H1 (cell line): ENCODE data around the gene PCF11. TPM values are rescaled to one million over a fixed set of nuclear protein-coding genes. Genes with fewer than 3 reads are reported as not detected.

Source experiments
- CTCF ChIA-PET: fragments of 300-600 bp; sonication (Branson Sonifier 250); formaldehyde crosslinking; loops from one replicate; lab custom pipeline; 2021; ENCODE audit not compliant: partially characterized antibody; lab: Charles Lee
- POLR2A ChIA-PET: fragments of 300-600 bp; sonication (Branson Sonifier 250); formaldehyde crosslinking; loops from one replicate; lab custom pipeline; 2021; ENCODE audit warnings: inconsistent platforms; ENCODE audit not compliant: partially characterized antibody; lab: Charles Lee
- DNase-seq, 2 experiments: peaks; one replicate each; pipeline versions ENCODE4 v3.0.0 to v3.0.0-alpha.2; 2010 to 2022; ENCODE audit warnings: low spot score in 2 of 2, low read depth in 1 of 2, mixed read lengths in 1 of 2
- FAIRE-seq: peaks from 2 replicates; lab custom pipeline; 2011; peaks lifted over from hg19 to GRCh38; lab: Jason Lieb, UNC
- H2AFZ ChIP-seq: 2 replicates; pipeline ENCODE4 v1.8.1; 2012; ENCODE audit warnings: low read length, inconsistent platforms
- H2AK5ac ChIP-seq: 2 replicates; pipeline ENCODE4 v1.6.1; 2013; ENCODE audit warnings: low read depth, low read length
- H2BK120ac ChIP-seq: replicated peaks from 2 replicates; pipeline ENCODE3; 2013; ENCODE audit warnings: low read depth, low read length, inconsistent platforms
- H2BK12ac ChIP-seq: 2 replicates; pipeline ENCODE4 v1.6.1; 2013; ENCODE audit warnings: low read depth, low read length
- H2BK15ac ChIP-seq: 2 replicates; pipeline ENCODE4 v1.6.1; 2013; ENCODE audit warnings: low read length
- H2BK20ac ChIP-seq: 2 replicates; pipeline ENCODE4 v1.6.1; 2013; ENCODE audit warnings: low read length
- H2BK5ac ChIP-seq: 2 replicates; pipeline ENCODE4 v1.6.1; 2013; ENCODE audit warnings: low read depth, low read length
- H3K14ac ChIP-seq: 2 replicates; pipeline ENCODE4 v1.6.1; 2013; ENCODE audit warnings: inconsistent platforms; ENCODE audit not compliant: insufficient read length
- H3K18ac ChIP-seq: 2 replicates; pipeline ENCODE4 v1.6.1; 2013; ENCODE audit warnings: low read length; ENCODE audit errors: extremely low read depth
- H3K23ac ChIP-seq: 2 replicates; pipeline ENCODE4 v1.6.1; 2013; ENCODE audit warnings: inconsistent platforms; ENCODE audit not compliant: insufficient read length
- H3K23me2 ChIP-seq: 2 replicates; pipeline ENCODE4 v1.6.1; 2013; ENCODE audit warnings: low read depth, low read length
- H3K27ac ChIP-seq: 2 replicates; pipeline ENCODE4 v1.6.1; 2011; ENCODE audit warnings: low read depth, low read length, inconsistent platforms
- H3K27me3 ChIP-seq, 4 experiments: replicated peaks in 1 of 4; 1 replicate in 1 of 4; 2 replicates in 3 of 4; pipeline versions ENCODE4 v1.6.1 to v1.8.1; 2011 to 2013; ENCODE audit warnings: low read length in 3 of 4, mild to moderate bottlenecking in 3 of 4, inconsistent platforms in 2 of 4, mixed read lengths in 2 of 4, moderate library complexity in 1 of 4; ENCODE audit not compliant: control insufficient read depth in 3 of 4, insufficient read depth in 3 of 4; ENCODE audit errors: extremely low read depth in 1 of 4
- H3K36me3 ChIP-seq, 4 experiments: 2 replicates each; pipeline versions ENCODE4 v1.6.1 to v1.8.1; 2011 to 2013; ENCODE audit warnings: mild to moderate bottlenecking in 4 of 4, low read length in 3 of 4, moderate library complexity in 2 of 4, control low read depth in 1 of 4, inconsistent platforms in 1 of 4; ENCODE audit not compliant: insufficient read depth in 4 of 4, control insufficient read depth in 2 of 4
- H3K4ac ChIP-seq: replicated peaks from 2 replicates; pipeline ENCODE3; 2013; ENCODE audit warnings: low read length, low read depth, mixed read lengths, inconsistent platforms; ENCODE audit not compliant: insufficient read length
- H3K4me1 ChIP-seq, 4 experiments: replicated peaks in 1 of 4; 1 replicate in 1 of 4; 2 replicates in 3 of 4; pipeline versions ENCODE4 v1.6.1 to v1.8.1; 2011 to 2013; ENCODE audit warnings: low read length in 3 of 4, inconsistent platforms in 2 of 4, mixed read lengths in 1 of 4; ENCODE audit not compliant: insufficient read depth in 4 of 4, control insufficient read depth in 3 of 4
- H3K4me2 ChIP-seq, 2 experiments: 2 replicates each; pipeline versions ENCODE4 v1.6.1 to v1.8.1; 2011 to 2013; ENCODE audit warnings: low read depth in 2 of 2, low read length in 2 of 2, control low read depth in 1 of 2, inconsistent platforms in 1 of 2, mild to moderate bottlenecking in 1 of 2; ENCODE audit not compliant: insufficient read depth in 1 of 2
- H3K4me3 ChIP-seq, 4 experiments: fragments of 200-600, 300-600 bp in 1 of 4; sonication (generic), shearing (Covaris generic), sonication (Bioruptor Twin) in 1 of 4; 2 replicates each; pipeline versions ENCODE4 v1.5.1 to v1.8.1; 2011 to 2016; ENCODE audit warnings: low read length in 4 of 4, low read depth in 3 of 4, control low read depth in 2 of 4, inconsistent platforms in 2 of 4, mild to moderate bottlenecking in 2 of 4, mixed read lengths in 1 of 4, moderate library complexity in 1 of 4; ENCODE audit not compliant: insufficient read depth in 2 of 4; ENCODE audit errors: extremely low read depth in 1 of 4
- H3K56ac ChIP-seq: replicated peaks from 2 replicates; pipeline ENCODE3; 2013; ENCODE audit warnings: low read depth, mild to moderate bottlenecking, mixed read lengths, low read length, inconsistent platforms; ENCODE audit not compliant: insufficient read length
- H3K79me1 ChIP-seq: 2 replicates; pipeline ENCODE4 v1.6.1; 2013; ENCODE audit warnings: low read depth, low read length, control low read depth
- H3K79me2 ChIP-seq, 2 experiments: 2 replicates each; pipeline versions ENCODE4 v1.6.1 to v1.8.1; 2012 to 2013; ENCODE audit warnings: low read length in 2 of 2, mild to moderate bottlenecking in 2 of 2, inconsistent platforms in 1 of 2; ENCODE audit not compliant: insufficient read depth in 2 of 2, control insufficient read depth in 1 of 2
- H3K9ac ChIP-seq, 4 experiments: replicated peaks in 1 of 4; 1 replicate in 1 of 4; 2 replicates in 3 of 4; pipeline versions ENCODE4 v1.6.1 to v1.8.1; 2011 to 2013; ENCODE audit warnings: low read depth in 3 of 4, low read length in 3 of 4, control low read depth in 2 of 4, mild to moderate bottlenecking in 2 of 4, moderate library complexity in 2 of 4, inconsistent platforms in 1 of 4; ENCODE audit errors: extremely low read depth in 1 of 4
- H3K9me3 ChIP-seq, 2 experiments: 2 replicates each; pipeline versions ENCODE4 v1.6.1 to v1.8.1; 2012 to 2013; ENCODE audit warnings: mild to moderate bottlenecking in 2 of 2, moderate library complexity in 2 of 2, control low read depth in 1 of 2, inconsistent platforms in 1 of 2, low read depth in 1 of 2, low read length in 1 of 2, mixed read lengths in 1 of 2; ENCODE audit not compliant: insufficient read depth in 2 of 2
- H4K20me1 ChIP-seq, 2 experiments: replicated peaks in 1 of 2; 2 replicates each; pipeline versions ENCODE3 to v1.8.1; 2011 to 2013; ENCODE audit warnings: inconsistent platforms in 2 of 2, low read length in 2 of 2, mild to moderate bottlenecking in 1 of 2; ENCODE audit not compliant: insufficient read depth in 2 of 2, control insufficient read depth in 1 of 2
- H4K5ac ChIP-seq: 2 replicates; pipeline ENCODE4 v1.6.1; 2013; ENCODE audit warnings: low read length, low read depth, mixed read lengths, inconsistent platforms; ENCODE audit not compliant: insufficient read length
- H4K8ac ChIP-seq: 2 replicates; pipeline ENCODE4 v1.8.0; 2013; ENCODE audit warnings: mild to moderate bottlenecking, moderate library complexity, low read length, inconsistent platforms; ENCODE audit not compliant: insufficient read depth; ENCODE audit errors: extremely low read depth
- H4K91ac ChIP-seq: replicated peaks from 2 replicates; pipeline ENCODE3; 2013; ENCODE audit warnings: low read length, mixed read lengths, inconsistent platforms; ENCODE audit not compliant: insufficient read length
- CHD1 ChIP-seq: IDR thresholded peaks from 2 replicates; pipeline ENCODE4 v1.6.1; 2012; ENCODE audit warnings: low read depth, low read length, improper control_type of control experiment
- CREB1 ChIP-seq: IDR thresholded peaks from 2 replicates; pipeline ENCODE4 v1.6.1; 2012; ENCODE audit warnings: inconsistent platforms
- RBBP5 ChIP-seq: IDR thresholded peaks from 2 replicates; pipeline ENCODE4 v1.7.1; 2012; ENCODE audit warnings: low read depth, mild to moderate bottlenecking, inconsistent platforms, low read length, moderate library complexity, borderline replicate concordance
- WGBS, 2 experiments: shearing (Covaris generic) in 1 of 2; methylation state at CpG; one replicate each; pipeline versions ENCODE4 v1.1.6 to v1.1.7; 2013 to 2015; ENCODE audit warnings: low lambda C conversion rate in 2 of 2, mixed read lengths in 2 of 2, inconsistent platforms in 1 of 2, low coverage in 1 of 2, missing lambda C conversion rate in 1 of 2; ENCODE audit not compliant: insufficient replicate concordance in 2 of 2, insufficient coverage in 1 of 2, insufficient read length in 1 of 2; ENCODE audit errors: extremely low coverage in 1 of 2, missing lambda C conversion rate in 1 of 2; 5-methylcytosine and 5-hydroxymethylcytosine counted together
- polyA plus RNA-seq, 7 experiments: library from polyadenylated mRNA; depleted of rRNA in 3 of 7; stranded (reverse) in 5 of 7; unstranded in 2 of 7; fragments of >200 nt in 5 of 7; fragments of 200-250 nt in 2 of 7; gene quantifications; 1 replicate in 5 of 7; 2 replicates in 1 of 7; 4 replicates in 1 of 7; pipeline versions ENCODE4 v1.2.1 to v1.2.3, GENCODE V29; 2011 to 2013; ENCODE audit warnings: missing spikeins in 2 of 7, mixed read lengths in 2 of 7
- total RNA-seq: library from RNA; stranded (reverse); fragmentation: NEBNext Ultra II Directional; extraction: Animal tissue kit (Norgen Biotek cat#: 25700); gene quantifications from 2 replicates; pipeline ENCODE4 v1.2.1, GENCODE V29; 2021

PCF11 gene
- total and polyA plus RNA-seq, 2 of the 8 experiments (the other 6 are each of a cell fraction or from before 2014, with no cell fraction given) = 25.1 to 47.7 TPM

DNA sequence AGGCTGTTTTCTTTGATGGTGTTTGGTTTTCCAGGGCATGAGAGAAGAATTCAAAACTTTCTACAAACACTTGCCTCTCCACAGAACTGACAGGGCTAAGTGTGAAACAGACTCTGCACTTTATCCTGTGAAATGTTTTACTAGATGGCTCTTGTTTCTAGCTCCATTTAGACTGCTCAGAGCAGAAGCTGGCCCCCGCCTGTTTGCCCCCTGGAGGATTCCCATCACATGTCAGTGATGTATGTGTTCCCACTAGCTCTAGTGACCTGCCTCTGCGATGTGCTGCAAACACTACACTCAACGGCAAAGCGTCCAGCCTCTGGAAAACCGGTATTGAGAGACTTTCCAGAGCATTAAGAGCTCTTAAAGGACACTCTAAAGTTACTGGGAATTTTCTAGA, 41.4 kb upstream of the PCF11 start:
- no peak overlapping the region for H4K91ac ChIP-seq
- CTCF ChIA-PET = interaction anchor here (0.6 to 1.6 kb wide), 4 partner anchors 10 to 27 kb away, joined by 3 to 6 read pairs (median 4); no protein-coding TSS in a partner anchor

More for the DNA sequence above, 41.4 kb upstream of the PCF11 start:
- Histone ChIP-seq H3K23me2 (no peaks in the 10 kb centered on the region), H3K36me3 (no peaks in the 10 kb centered on the region), H4K5ac (no peak overlapping the region), H3K4me1 (no peaks in the 10 kb centered on the region), H2BK12ac (no peak overlapping the region), H3K14ac (no peak overlapping the region), H3K9ac (no peak overlapping the region), H2AK5ac (no peak overlapping the region), H3K4ac (no peak overlapping the region), H2BK20ac (no peak overlapping the region), H3K23ac (no peak overlapping the region), H3K27ac (no peak overlapping the region), H3K18ac (no peak overlapping the region), H2BK120ac (no peak overlapping the region), H4K20me1 (no peaks in the 10 kb centered on the region), H2AFZ (peak overlapping the region; percentile 70; the same call in 1 of the 2 replicates), H4K8ac (no peak overlapping the region), H3K27me3 (no peaks in the 10 kb centered on the region), H2BK15ac (no peak overlapping the region), H3K9me3 (no peaks in the 10 kb centered on the region), H3K79me2 (no peaks in the 10 kb centered on the region), H2BK5ac (no peak overlapping the region), H3K56ac (no peak overlapping the region), H3K79me1 (no peaks in the 10 kb centered on the region), H3K4me2 (no peak overlapping the region), H3K4me3 (no peak overlapping the region)
- FAIRE-seq (no peak), DNase-seq (no peak)
- no peak for TF ChIP-seq RBBP5
- TF ChIP-seq CHD1 = no peak
- TF ChIP-seq CREB1 = no peak
- WGBS, 2 experiments = 83% methylated on average over 5 of the region's 5 CpGs; no CpG with 5 or more reads in 1 of the 2 experiments
- POLR2A ChIA-PET = no interaction called here
